Neutrophil (primary cell): ENCODE results near the gene ANGPTL4.
"Not testable (repeated sequence)": the region's sequence is repeated elsewhere in the genome, so short reads cannot be mapped to it uniquely, and the experiment has no call there.

Experiments
- H3K27ac ChIP-seq: fragments of 200-600 bp; sonication (generic); 2 replicates; pipeline ENCODE4 v1.5.1; 2016; ENCODE audit warnings: mild to moderate bottlenecking, moderate library complexity
- H3K27me3 ChIP-seq: fragments of 200-600 bp; sonication (generic); 2 replicates; pipeline ENCODE4 v1.6.0; 2016; ENCODE audit warnings: mild to moderate bottlenecking
- H3K36me3 ChIP-seq: fragments of 200-600 bp; sonication (generic); 2 replicates; pipeline ENCODE4 v1.5.1; 2017
- H3K4me1 ChIP-seq, 2 experiments: fragments of 200-600 bp in 1 of 2; sonication (generic) in 1 of 2; 1 replicate in 1 of 2; 2 replicates in 1 of 2; pipeline versions ENCODE4 v1.5.1 to v1.6.1; 2013 to 2016; ENCODE audit warnings: low read depth in 1 of 2, low read length in 1 of 2, mild to moderate bottlenecking in 1 of 2, moderate library complexity in 1 of 2; ENCODE audit not compliant: control insufficient read depth in 1 of 2, insufficient read depth in 1 of 2
- H3K4me3 ChIP-seq, 2 experiments: fragments of 200-600 bp in 1 of 2; sonication (generic) in 1 of 2; 1 replicate in 1 of 2; 2 replicates in 1 of 2; pipeline ENCODE4 v1.5.1; 2013 to 2016; ENCODE audit warnings: low read depth in 1 of 2, low read length in 1 of 2, mild to moderate bottlenecking in 1 of 2, moderate library complexity in 1 of 2
- H3K9me3 ChIP-seq: fragments of 200-600 bp; sonication (generic); 2 replicates; pipeline ENCODE4 v1.5.1; 2016
- TF ChIP-seq, protein P1 (sequence below): fragments of 200-600 bp; sonication (generic); IDR thresholded peaks from 2 replicates; pipeline ENCODE4 v1.5.1; 2016; ENCODE audit warnings: antibody characterized with exemption

ANGPTL4 gene

DNA sequence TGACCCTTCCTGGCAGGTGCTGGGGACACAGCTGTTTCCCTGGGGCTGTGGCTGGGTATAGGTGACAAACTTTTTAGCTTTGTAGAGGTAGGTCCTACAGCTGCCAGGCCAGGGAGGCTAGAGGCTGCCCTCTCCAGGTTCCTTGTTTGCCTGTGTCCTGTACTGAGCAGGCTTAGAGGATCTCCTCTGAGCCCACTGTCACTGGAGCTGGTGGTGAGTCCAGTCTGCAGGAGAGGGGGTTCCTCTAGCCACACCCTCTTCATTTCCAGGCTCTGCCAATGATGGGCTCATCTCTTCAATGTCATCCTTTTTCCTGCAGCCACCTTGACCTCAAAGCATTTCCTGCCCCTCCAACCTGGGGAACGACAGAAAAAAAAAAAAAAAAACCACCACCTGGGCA lies 13.6 kb downstream of the ANGPTL4 start:
- Histone ChIP-seq H3K4me3 (no peak overlapping the region), H3K27me3 (no peaks in the 10 kb centered on the region), H3K27ac (no peak overlapping the region), H3K36me3 (peaks cover 3% of the 10 kb centered on the region), H3K4me1 (no peaks in the 10 kb centered on the region), H3K9me3 (no peaks in the 10 kb centered on the region)
- TF ChIP-seq, protein P1, sequence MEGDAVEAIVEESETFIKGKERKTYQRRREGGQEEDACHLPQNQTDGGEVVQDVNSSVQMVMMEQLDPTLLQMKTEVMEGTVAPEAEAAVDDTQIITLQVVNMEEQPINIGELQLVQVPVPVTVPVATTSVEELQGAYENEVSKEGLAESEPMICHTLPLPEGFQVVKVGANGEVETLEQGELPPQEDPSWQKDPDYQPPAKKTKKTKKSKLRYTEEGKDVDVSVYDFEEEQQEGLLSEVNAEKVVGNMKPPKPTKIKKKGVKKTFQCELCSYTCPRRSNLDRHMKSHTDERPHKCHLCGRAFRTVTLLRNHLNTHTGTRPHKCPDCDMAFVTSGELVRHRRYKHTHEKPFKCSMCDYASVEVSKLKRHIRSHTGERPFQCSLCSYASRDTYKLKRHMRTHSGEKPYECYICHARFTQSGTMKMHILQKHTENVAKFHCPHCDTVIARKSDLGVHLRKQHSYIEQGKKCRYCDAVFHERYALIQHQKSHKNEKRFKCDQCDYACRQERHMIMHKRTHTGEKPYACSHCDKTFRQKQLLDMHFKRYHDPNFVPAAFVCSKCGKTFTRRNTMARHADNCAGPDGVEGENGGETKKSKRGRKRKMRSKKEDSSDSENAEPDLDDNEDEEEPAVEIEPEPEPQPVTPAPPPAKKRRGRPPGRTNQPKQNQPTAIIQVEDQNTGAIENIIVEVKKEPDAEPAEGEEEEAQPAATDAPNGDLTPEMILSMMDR, result no peak

DNA sequence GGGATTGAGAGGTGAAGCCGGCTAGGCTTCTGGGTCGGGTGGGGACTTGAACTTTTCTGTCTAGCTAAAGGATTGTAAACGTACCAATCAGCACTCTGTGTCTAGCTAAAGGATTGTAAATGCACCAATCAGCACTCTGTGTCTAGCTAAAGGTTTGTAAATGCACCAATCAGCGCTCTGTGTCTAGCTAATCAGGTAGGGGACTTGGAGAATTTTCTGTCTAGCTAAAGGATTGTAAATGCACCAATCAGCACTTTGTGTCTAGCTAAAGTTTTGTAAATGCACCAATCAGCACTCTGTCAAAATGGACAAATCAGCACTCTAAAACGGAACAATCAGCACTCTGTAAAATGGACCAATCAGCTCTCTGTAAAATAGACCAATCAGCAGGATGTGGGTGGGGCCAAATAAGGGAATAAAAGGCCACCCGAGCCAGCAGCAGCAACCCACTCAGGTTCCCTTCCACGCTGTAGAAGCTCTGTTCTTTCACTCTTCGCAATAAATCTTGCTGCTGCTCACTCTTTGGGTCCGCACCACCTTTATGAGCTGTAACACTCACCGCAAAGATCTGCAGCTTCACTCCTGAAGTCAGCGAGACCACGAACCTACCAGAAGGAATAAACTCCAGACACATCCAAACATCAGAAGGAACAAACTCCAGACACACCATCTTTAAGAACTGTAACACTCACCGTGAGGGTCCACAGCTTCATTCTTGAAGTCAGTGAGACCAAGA lies 15.4 kb downstream of the ANGPTL4 start:
- not testable (repeated sequence) for H3K27ac ChIP-seq, H3K36me3 ChIP-seq, H3K4me3 ChIP-seq, H3K27me3 ChIP-seq, H3K9me3 ChIP-seq, H3K4me1 ChIP-seq

DNA sequence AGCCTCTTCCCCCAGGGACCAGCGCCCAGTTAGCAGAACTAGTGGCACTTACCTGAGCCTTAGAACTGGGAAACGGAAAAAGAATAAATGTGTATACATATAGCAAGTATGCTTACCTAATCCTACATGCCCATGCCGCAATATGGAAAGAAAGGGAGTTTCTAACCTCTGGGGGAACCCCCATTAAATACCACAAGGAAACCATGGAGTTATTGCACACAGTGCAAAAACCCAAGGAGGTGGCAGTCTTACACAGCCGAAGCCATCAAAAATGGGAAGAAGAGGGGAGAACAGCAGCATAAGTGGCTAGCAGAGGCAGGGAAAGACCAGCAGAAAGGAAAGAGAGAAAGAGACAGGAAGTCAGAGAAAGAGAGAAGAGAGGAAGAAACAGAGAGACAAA lies 20.6 kb downstream of the ANGPTL4 start:
- H3K27me3 ChIP-seq, H3K4me3 ChIP-seq, H3K9me3 ChIP-seq, H3K36me3 ChIP-seq: not testable (repeated sequence)
- H3K27ac ChIP-seq, result peak overlapping the region; percentile 62
- peaks cover 25 to 30% of the 10 kb centered on the region in 2 experiments for H3K4me1 ChIP-seq

DNA sequence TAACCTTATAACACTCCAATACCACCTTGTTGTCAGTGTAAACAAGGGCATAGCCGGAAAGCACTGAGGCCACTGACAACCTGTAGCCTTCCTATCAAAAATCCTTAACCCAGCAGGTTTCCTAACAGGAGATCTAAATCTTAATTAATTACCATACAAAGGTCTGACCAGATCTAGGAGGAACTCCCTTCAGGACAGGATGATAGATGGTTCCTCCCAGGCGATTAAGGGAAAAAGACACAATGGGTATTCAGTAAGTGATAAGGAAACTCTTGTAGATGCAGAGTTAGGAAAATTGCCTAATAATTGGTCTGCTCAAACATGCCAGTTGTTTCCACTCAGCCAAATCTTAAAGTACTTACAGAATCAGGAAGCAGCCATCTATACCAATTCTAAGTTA lies 21.1 kb downstream of the ANGPTL4 start:
- not testable (repeated sequence) for H3K36me3 ChIP-seq, H3K27me3 ChIP-seq, H3K4me3 ChIP-seq, H3K9me3 ChIP-seq
- H3K27ac ChIP-seq, result peak overlapping the region; percentile 62
- peaks cover 28 to 32% of the 10 kb centered on the region in 2 experiments for H3K4me1 ChIP-seq

DNA sequence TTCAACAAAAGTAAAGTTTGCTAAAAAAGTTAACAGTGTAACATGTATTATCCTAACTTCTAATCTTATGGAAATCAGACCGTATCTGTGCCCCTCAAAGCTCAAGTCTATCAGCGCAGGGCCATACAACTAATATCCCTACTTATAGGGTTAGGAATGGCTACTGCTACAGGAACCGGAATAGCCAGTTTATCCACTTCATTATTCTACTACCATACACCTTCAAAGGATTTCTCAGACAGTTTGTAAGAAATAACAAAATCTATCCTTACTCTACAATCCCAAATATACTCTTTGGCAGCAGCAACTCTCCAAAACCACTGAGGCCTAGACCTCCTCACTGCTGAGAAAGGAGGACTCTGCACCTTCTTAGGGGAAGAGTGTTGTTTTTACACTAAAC lies 21.6 kb downstream of the ANGPTL4 start:
- H3K4me3 ChIP-seq, H3K9me3 ChIP-seq, H3K27me3 ChIP-seq, H3K36me3 ChIP-seq: not testable (repeated sequence)
- Histone ChIP-seq H3K27ac (peak overlapping the region; percentile 62), H3K4me1 (peaks cover 28 to 34% of the 10 kb centered on the region in 2 experiments)

DNA sequence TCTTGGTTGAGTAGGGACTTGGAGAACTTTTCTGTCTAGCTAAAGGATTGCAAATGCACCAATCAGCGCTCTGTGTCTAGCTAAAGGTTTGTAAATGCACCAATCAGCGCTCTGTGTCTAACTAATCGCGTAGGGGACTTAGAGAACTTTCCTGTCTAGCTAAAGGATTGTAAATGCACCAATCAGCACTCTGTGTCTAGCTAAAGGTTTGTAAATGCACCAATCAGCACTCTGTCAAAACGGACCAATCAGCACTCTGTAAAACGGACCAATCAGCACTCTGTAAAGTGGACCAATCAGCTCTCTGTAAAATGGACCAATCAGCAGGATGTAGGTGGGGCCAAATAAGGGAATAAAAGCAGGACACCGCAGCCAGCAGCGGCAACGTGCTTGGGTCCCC lies 22.5 kb downstream of the ANGPTL4 start:
- Histone ChIP-seq H3K4me1 (peaks cover 34 to 42% of the 10 kb centered on the region in 2 experiments), H3K27ac (peak overlapping the region; percentile 62)
- not testable (repeated sequence) for H3K4me3 ChIP-seq, H3K36me3 ChIP-seq, H3K9me3 ChIP-seq, H3K27me3 ChIP-seq

DNA sequence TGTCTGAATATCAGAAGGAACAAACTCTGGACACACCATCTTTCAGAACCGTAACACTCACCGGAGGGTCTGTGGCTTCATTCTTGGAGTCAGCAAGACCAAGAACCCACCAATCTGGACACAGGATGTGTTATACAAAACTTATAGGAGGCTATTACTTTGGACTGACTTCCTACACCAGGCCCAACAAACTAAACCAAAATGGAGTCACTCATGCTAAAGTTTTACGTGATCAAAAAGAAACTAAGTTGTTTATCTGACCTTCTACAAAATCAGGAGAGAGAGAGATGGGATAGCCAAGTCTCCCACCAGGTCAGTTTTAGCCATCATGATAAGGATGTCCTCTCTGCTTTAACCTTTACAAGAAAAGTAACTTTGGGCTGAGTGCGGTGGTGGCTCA lies 23.0 kb downstream of the ANGPTL4 start:
- H3K36me3 ChIP-seq, result no peaks in the 10 kb centered on the region
- H3K27me3 ChIP-seq, result no peaks in the 10 kb centered on the region
- no peak overlapping the region for H3K4me3 ChIP-seq
- H3K27ac ChIP-seq, result no peak overlapping the region
- H3K9me3 ChIP-seq, result no peaks in the 10 kb centered on the region
- TF ChIP-seq, protein P1, result no peak
- H3K4me1 ChIP-seq, result peaks cover 40 to 48% of the 10 kb centered on the region in 2 experiments

DNA sequence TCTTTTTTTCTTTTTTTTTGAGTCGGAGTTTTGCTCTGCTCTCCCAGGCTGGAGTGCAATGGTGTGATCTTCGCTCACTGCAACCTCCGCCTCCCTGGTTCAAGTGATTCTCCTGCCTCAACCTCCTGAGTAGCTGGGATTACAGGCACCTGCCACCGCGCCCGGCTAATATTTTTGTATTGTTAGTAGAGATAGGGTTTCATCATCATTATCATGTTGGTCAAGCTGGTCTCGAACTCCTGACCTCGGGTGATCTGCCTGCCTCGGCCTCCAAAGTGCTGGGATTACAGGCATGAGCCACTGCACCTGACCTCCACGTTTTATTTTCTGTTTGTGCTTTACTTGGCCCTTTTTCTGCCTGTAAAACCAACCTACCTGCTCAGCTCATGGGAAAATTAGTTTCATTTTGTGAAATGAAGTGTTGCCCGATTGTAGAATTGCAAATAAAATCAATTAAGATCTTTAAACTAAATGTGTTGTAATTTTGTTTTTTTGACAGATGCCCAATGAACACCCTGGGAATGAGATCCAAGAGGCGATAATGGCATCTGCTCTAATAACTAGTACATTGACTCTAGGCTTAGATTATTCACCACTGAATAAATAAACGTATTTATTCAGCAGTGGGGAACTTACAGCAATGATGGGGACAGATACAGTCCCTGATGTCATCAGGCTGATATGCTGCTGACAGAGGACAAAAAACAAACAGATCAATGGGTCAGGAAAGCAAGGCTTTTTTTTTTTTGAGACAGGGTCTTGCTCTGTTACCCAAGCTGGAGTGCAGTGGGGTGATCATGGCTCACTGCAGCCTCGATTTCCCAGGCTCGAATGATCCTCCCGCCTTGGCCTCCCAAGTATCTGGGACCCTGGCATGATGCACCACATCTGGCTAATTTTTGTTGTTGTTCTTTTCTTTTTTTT lies 24.0 kb downstream of the ANGPTL4 start:
- no peak overlapping the region for H3K4me3 ChIP-seq
- no peaks in the 10 kb centered on the region for H3K9me3 ChIP-seq
- H3K27ac ChIP-seq, result no peak overlapping the region
- H3K27me3 ChIP-seq, result no peaks in the 10 kb centered on the region
- no peaks in the 10 kb centered on the region for H3K36me3 ChIP-seq
- TF ChIP-seq, protein P1, result no peak
- peaks cover 44 to 52% of the 10 kb centered on the region in 2 experiments for H3K4me1 ChIP-seq
